ENCODE data around the gene LPCAT4.
"Not testable (repeated sequence)": the region's sequence is repeated elsewhere in the genome, so short reads cannot be mapped to it uniquely, and the experiment has no call there.

Gene LPCAT4

GRCh38 chr15:34361278-34361677, 5.7 kb downstream of the LPCAT4 start:
- no peak for DNase-seq

- no peak for DNase-seq
Observed at GRCh38 chr15:34360298-34360697, 6.7 kb downstream of the LPCAT4 start.

DNA sequence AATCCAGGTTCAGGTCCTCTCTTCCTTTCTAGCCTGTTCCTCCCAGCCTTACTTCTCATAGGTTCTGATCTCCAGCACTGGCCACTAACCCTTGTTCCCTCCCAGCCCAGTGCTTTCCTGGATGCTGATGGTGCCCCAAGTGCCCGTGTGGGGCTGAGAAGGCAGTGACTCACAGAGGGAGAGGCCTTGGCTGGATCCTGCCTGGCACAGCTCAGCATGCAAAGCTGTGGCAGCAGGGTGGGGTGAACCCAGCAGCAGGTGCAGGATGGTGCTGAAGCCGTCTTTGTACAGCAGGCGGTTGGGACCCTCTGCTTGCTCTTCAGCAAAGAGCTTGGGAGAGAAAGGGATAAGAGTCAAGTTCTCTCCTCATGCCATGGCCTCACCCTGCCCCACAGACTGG, 7.6 kb downstream of the LPCAT4 start:
- no peak for DNase-seq

GRCh38 chr15:34358948-34359347, 8.0 kb downstream of the LPCAT4 start:
- no peak for DNase-seq

- no peak for DNase-seq
Observed at GRCh38 chr15:34358367-34358766, 8.6 kb downstream of the LPCAT4 start.

DNA sequence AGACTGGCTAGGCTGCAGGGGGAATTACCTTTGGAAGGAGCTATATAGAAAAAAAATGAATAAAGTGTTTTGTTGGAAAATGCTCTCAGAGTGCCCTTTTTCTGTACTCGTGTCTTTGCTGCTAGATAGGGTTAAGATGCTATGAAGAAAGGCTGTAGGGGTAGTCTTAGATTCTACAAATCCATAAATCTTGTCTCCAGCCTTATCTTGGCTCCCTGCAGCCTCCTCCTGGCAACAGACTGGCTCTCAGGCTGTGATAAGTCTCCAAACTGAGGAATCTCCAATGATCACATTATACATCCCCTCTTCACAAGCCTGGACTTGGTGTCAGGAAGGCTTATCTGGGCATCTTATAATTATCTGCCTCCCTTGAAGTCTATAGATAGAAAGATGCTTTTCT, 9.3 kb downstream of the LPCAT4 start:
- DNase-seq: no peak

GRCh38 chr15:34355241-34355640, 11.8 kb downstream of the LPCAT4 start:
- no peak for DNase-seq

DNA sequence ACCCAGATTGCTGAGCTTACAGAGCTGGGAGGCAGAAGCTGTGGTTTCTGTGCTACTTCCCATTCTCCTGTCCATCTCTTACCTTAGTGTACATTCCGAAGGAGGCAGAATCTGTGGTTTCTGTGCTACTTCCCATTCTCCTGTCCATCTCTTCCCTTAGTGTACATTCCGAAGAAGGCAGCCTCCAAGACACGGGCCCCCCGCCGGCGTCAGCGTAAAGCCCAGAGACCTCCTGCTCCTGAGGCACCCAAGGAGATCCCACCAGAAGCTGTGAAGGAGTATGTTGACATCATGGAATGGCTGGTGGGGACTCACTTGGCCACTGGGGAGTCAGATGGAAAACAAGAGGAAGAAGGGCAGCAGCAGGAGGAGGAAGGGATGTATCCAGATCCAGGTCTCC, 12.7 kb downstream of the LPCAT4 start:
- no peak for DNase-seq

- no peak for DNase-seq
Observed at GRCh38 chr15:34353627-34354026, 13.4 kb downstream of the LPCAT4 start.

GRCh38 chr15:34352996-34353395, 14.0 kb downstream of the LPCAT4 start:
- not testable (repeated sequence) for DNase-seq

DNA sequence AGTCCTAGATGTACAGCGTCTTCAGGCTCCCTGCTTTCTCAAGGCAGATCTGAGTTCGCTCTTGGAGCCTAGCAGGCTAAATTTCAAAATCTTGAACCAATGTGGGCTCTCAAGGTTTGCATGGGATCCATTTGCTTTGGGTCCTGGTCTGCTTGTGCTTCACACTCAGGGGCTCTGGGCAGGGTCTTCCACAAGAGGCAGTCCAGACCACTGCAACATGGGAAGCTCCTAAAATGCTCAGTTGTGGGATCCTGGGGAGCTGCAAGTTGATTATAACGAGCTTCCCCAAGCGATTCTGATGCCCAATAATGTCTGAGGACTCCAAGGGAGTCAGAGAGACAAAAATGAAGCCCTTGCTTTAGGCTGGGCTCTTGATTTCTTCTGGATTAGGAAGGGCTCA, 17.2 kb downstream of the LPCAT4 start:
- DNase-seq: no peak

GRCh38 chr15:34348735-34349300, 18.2 kb downstream of the LPCAT4 start:
- DNase-seq: no peak

DNA sequence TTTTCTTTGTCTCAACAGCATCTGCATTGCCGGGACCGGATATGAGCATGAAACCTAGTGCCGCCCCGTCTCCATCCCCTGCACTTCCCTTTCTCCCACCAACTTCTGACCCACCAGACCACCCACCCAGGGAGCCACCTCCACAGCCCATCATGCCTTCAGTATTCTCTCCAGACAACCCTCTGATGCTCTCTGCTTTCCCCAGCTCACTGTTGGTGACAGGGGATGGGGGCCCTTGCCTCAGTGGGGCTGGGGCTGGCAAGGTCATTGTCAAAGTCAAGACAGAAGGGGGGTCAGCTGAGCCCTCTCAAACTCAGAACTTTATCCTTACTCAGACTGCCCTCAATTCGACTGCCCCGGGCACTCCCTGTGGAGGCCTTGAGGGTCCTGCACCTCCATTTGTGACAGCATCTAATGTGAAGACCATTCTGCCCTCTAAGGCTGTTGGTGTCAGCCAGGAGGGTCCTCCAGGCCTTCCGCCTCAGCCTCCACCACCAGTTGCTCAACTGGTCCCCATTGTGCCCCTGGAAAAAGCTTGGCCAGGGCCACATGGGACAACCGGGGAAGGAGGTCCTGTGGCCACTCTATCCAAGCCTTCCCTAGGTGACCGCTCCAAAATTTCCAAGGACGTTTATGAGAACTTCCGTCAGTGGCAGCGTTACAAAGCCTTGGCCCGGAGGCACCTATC, 18.9 kb downstream of the LPCAT4 start:
- DNase-seq: no peak

GRCh38 chr15:34342737-34343575, 24.0 kb downstream of the LPCAT4 start, which contains the start of the genes NOP10 and NUTM1:
Gene NOP10, minus strand, starts transcription at chr15:34343136. Its CDS starts 63 bp downstream, at chr15:34343073.
Gene NUTM1, plus strand, starts transcription at chr15:34343315. Its CDS starts 382 bp downstream, at chr15:34343697.
- DNase-seq: peak; percentile 90

DNA sequence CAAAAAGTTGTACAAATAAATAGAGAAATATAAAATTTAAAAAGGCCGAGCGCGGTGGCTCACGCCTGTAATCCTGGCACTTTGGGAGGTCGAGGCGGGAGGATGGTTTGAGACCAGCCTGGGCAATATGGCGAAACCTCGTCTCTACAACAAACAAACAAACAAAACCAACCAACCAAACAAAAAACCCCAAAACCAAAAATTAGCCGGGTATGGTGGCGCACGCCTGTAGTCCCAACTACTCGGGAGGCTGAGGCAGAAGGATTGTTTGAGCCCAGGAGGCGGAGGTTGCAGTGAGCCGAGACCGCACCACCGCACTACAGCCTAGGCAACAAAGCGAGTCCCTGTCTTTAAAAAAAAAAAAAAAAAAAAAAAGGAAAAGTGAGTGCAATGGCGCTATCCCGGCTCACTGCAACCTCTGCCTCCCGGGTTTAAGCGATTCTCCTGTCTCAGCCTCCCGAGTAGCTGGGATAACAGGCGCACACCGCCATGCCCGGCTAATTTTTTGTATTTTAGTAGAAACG, 24.7 kb downstream of the LPCAT4 start:
- DNase-seq: not testable (repeated sequence)

DNA sequence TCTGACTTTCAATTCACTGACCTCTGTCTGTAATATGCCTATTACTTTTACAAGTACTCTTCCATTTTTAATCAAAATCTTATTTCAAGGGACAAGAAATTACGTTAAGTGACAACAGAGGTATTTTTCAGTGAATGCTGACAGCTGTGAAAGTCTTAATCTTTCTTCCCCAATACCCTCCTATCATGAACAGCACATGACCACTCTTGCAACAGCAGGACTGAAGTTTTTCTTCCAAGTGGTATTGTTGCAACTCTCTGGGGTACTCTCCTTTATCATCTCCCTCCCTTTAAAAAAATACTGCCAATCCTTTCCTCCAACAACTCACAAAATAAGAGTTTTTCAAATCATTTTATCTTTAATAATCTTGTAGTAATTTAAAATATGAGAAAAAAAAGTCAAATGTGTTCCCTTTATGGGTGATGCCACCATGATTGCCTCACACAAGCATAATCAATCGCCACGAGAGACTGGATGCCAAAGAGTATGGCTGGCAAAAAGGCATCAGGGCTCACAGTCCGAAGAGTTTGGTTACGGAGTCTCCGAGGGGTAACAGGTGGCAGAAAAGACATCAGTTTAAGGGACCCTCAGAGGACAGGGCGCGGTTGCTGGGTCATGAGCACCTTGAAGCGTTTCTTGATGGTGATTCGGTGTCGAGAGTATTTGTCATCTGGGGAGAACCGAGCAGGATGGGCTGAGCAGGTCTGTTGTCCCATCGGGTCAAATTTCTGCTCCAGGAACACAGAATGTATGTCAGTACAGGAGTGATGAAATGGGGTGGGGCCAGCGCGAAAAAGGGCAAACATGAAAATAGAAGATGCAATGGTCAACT, 25.4 kb downstream of the LPCAT4 start:
- no peak for DNase-seq

- DNase-seq: no peak
Observed at GRCh38 chr15:34339946-34340345, 27.1 kb downstream of the LPCAT4 start.

GRCh38 chr15:34338347-34338746, 28.6 kb downstream of the LPCAT4 start:
- DNase-seq: no peak

DNA sequence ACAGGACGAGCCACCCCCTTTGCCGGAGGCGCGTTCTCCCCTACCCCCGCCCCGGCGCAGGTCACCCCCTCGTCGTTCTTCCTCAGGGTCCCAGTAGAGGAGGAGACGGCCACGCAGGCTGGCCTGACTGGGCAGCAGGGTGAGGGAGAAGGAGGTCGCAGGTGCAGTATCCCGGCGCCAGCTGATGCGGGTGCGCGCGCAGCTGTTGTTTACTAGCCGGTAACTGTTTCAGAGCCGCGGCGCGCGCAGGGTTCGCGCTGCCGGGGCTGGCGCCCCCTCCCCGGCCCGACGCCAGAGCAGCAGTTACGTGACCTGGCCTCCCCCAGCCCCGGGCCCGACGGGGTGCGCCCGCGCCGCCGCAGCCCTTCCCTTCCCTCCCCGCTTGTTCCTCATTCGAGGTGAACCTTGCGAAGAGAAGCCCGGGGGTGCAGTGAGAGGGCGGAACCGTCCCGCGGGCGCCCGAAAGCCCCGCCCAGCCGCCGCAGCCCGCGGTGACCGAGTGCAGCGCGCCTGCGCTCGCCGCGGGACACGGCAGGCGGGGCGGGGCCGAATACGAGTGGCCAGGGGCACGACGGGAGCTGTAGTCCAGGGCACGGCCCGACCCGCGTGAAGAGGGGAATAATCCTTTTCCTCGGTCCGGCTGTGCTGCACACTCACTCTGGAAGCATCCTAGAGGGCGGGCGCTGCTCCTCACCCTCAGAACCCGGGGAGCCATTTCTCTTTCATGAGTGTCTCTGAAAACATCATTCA, 29.3 kb downstream of the LPCAT4 start, which contains the start of gene SLC12A6:
Gene SLC12A6 (minus strand): TSS at position 225 of the 750 bp plus-strand sequence. CDS start 1,101 bp downstream, outside the sequence.
- peak; percentile 91 for DNase-seq

- DNase-seq: peak; percentile 13
Observed at GRCh38 chr15:34336991-34337556, 29.9 kb downstream of the LPCAT4 start.
